Endodermal cell (in vitro differentiated cells): Measurements from ENCODE around the gene GNAI2. TPM values are rescaled to one million over a fixed set of nuclear protein-coding genes. Genes with fewer than 3 reads are reported as not detected.

ENCODE experiments used
- DNase-seq: peaks from one replicate; pipeline ENCODE4 v3.0.0-alpha.2; 2017
- H3K27ac ChIP-seq: 2 replicates; pipeline ENCODE4 v1.5.1; 2013; ENCODE audit warnings: mild to moderate bottlenecking, low read depth, low read length, moderate library complexity
- H3K27me3 ChIP-seq: 2 replicates; pipeline ENCODE4 v1.6.1; 2013; ENCODE audit warnings: mild to moderate bottlenecking, low read length, moderate library complexity; ENCODE audit not compliant: insufficient read depth, control insufficient read depth, poor library complexity, severe bottlenecking
- H3K36me3 ChIP-seq: 2 replicates; pipeline ENCODE4 v1.7.0; 2013; ENCODE audit warnings: mild to moderate bottlenecking, low read length, moderate library complexity; ENCODE audit not compliant: control insufficient read depth, insufficient read depth
- H3K4me1 ChIP-seq: one replicate; pipeline ENCODE4 v1.7.0; 2013; ENCODE audit warnings: low read length; ENCODE audit not compliant: control insufficient read depth, insufficient read depth
- H3K4me3 ChIP-seq: 2 replicates; pipeline ENCODE4 v1.5.1; 2013; ENCODE audit warnings: mild to moderate bottlenecking, low read length, moderate library complexity
- H3K9ac ChIP-seq: 2 replicates; pipeline ENCODE4 v1.6.1; 2013; ENCODE audit warnings: mild to moderate bottlenecking, low read length, moderate library complexity; ENCODE audit not compliant: poor library complexity, severe bottlenecking; ENCODE audit errors: extremely low read depth
- H3K9me3 ChIP-seq: 2 replicates; pipeline ENCODE4 v1.6.1; 2013; ENCODE audit warnings: mild to moderate bottlenecking, low read length, moderate library complexity; ENCODE audit not compliant: control insufficient read depth
- H3K27ac Mint-ChIP-seq: 2 replicates; pipeline ENCODE4 v1.8.0; 2020; ENCODE audit warnings: mixed read lengths
- H3K27me3 Mint-ChIP-seq: 2 replicates; pipeline ENCODE4 v1.8.0; 2021; ENCODE audit warnings: mild to moderate bottlenecking, mixed read lengths; ENCODE audit not compliant: insufficient read depth
- H3K36me3 Mint-ChIP-seq: 2 replicates; pipeline ENCODE4 v1.8.0; 2020; ENCODE audit warnings: low read depth, mixed read lengths
- H3K4me1 Mint-ChIP-seq: 2 replicates; pipeline ENCODE4 v1.8.0; 2020; ENCODE audit warnings: mixed read lengths
- H3K4me3 Mint-ChIP-seq: 2 replicates; pipeline ENCODE4 v1.8.0; 2020; ENCODE audit warnings: mild to moderate bottlenecking, moderate library complexity, mixed read lengths
- H3K9me3 Mint-ChIP-seq: 2 replicates; pipeline ENCODE4 v1.8.0; 2020; ENCODE audit warnings: mild to moderate bottlenecking, mixed read lengths
- CTCF ChIP-seq: fragments of 200-600 bp; sonication (generic); conservative IDR thresholded peaks from 2 replicates; pipeline ENCODE4 v1.5.0; 2021; ENCODE audit warnings: antibody characterized with exemption, mild to moderate bottlenecking
- WGBS, 2 experiments: methylation state at CpG; one replicate each; pipeline versions ENCODE4 v1.1.5 to v1.1.7; 2013; ENCODE audit warnings: missing lambda C conversion rate in 2 of 2, mixed read lengths in 1 of 2; ENCODE audit not compliant: insufficient coverage in 1 of 2, insufficient read length in 1 of 2; 5-methylcytosine and 5-hydroxymethylcytosine counted together
- total RNA-seq, 2 donors: library from RNA; stranded (reverse); fragmentation: NEBNext Ultra II Directional in 1 of 2; extraction: Animal tissue kit (Norgen Biotek cat#: 25700) in 1 of 2; gene quantifications; 2 replicates in 1 of 2; 3 replicates in 1 of 2; pipeline ENCODE4 v1.2.1, GENCODE V29; 2021

The GNAI2 gene
- total RNA-seq, 2 donors from 2014 or later: 243 to 278 TPM

DNA sequence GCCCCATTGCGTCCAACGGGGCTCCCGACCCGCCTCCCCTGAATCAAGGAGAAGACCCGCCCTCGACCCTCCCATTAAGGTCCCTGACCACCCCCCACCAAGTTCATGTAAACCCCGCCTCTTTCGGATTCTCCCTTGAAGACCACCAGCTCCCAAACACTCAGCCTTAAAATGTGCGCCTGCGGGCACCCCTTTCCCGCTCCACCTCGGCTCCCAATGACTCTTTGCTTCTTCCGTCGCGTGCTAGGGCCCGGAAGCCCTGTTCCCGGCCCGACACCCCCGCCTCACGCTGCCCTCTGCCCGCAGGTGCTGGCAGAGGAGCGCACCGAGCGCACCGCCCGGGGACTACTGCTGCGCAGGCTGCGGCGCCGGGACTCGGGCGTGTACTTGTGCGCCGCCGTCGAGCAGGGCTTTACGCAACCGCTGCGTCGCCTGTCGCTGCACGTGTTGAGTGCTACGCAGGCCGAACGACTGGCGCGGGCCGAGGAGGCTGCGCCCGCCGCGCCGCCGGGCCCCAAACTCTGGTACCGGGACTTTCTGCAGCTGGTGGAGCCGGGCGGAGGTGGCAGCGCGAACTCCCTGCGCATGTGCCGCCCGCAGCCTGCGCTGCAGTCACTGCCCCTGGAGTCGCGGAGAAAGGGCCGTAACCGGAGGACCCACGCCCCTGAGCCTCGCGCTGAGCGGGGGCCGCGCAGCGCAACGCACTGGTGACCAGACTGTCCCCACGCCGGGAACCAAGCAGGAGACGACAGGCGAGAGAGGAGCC is 40.2 kb downstream of the GNAI2 start:
- peaks cover 7% of the 10 kb centered on the region for H3K9me3 Mint-ChIP-seq
- H3K9me3 ChIP-seq: no peaks in the 10 kb centered on the region
- H3K4me3 Mint-ChIP-seq: peak overlapping the region; percentile 44
- H3K27ac ChIP-seq: no peak overlapping the region
- H3K27ac Mint-ChIP-seq: no peak overlapping the region
- WGBS, 2 experiments: 83 to 89% methylated on average over 70 to 79 of the region's 79 CpGs
- H3K36me3 ChIP-seq: no peaks in the 10 kb centered on the region
- no peak overlapping the region for H3K4me3 ChIP-seq
- TF ChIP-seq CTCF: no peak
- DNase-seq: peak; percentile 79
- peaks cover 13% of the 10 kb centered on the region for H3K4me1 Mint-ChIP-seq
- peaks cover 39% of the 10 kb centered on the region for H3K27me3 ChIP-seq
- no peaks in the 10 kb centered on the region for H3K4me1 ChIP-seq
- no peak overlapping the region for H3K9ac ChIP-seq
- no peaks in the 10 kb centered on the region for H3K36me3 Mint-ChIP-seq
- peaks cover 71% of the 10 kb centered on the region for H3K27me3 Mint-ChIP-seq

GRCh38 chr3:50276762-50277101 is 40.7 kb downstream of the GNAI2 start:
- Histone ChIP-seq H3K4me3 (no peak overlapping the region), H3K27ac (no peak overlapping the region), H3K9ac (no peak overlapping the region), H3K9me3 (no peaks in the 10 kb centered on the region), H3K36me3 (no peaks in the 10 kb centered on the region), H3K4me1 (no peaks in the 10 kb centered on the region), H3K27me3 (peaks cover 39% of the 10 kb centered on the region)
- TF ChIP-seq CTCF: no peak
- no peak for DNase-seq
- Mint-ChIP-seq H3K9me3 (peaks cover 7% of the 10 kb centered on the region), H3K4me1 (peaks cover 13% of the 10 kb centered on the region), H3K36me3 (no peaks in the 10 kb centered on the region), H3K4me3 (no peak overlapping the region), H3K27me3 (peaks cover 71% of the 10 kb centered on the region), H3K27ac (no peak overlapping the region)
- WGBS, 2 experiments: 93 to 96% methylated on average over 16 to 17 of the region's 17 CpGs

DNA sequence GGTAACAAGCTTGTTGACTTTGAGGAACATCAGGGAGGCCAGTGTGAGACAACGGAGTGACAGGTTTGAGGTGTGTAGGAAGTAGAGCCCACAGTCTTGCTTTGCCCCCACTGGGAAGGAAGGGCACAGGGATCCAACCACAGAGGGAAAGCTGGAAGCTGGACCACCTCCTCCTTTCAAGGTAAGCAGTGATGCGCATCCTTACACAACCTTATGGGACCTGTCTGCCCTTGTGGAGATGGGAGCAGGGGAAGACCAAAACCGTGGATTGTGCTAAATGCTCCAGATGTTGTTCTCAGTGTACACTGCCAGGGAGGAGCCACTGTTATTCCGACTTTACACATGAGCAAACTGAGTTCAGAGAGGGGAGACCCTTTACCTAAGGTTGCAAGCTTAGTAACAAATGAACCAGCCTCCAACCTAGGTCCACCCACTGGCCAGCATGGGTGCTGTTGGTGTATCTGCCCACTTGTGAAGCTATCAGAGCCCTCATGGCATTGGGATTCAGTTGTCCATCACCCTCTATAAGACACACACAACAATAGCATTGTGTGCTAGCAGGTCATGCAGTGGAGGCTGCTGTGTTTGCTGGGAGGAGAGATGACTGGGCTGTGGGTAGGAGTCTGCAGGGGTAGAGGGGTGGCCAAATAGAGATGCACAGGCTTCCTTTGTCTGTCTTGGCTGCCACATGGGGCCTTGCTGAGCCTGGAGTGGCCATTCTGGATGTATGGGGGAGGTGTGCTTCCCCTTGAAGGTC is 42.3 kb downstream of the GNAI2 start:
- Histone ChIP-seq H3K27ac (peak overlapping the region; percentile 32), H3K4me1 (no peaks in the 10 kb centered on the region), H3K4me3 (no peak overlapping the region), H3K27me3 (peaks cover 35% of the 10 kb centered on the region), H3K36me3 (no peaks in the 10 kb centered on the region), H3K9me3 (no peaks in the 10 kb centered on the region), H3K9ac (no peak overlapping the region)
- Mint-ChIP-seq H3K4me1 (peaks cover 10% of the 10 kb centered on the region), H3K27me3 (peaks cover 64% of the 10 kb centered on the region), H3K9me3 (peaks cover 7% of the 10 kb centered on the region), H3K27ac (no peak overlapping the region), H3K4me3 (no peak overlapping the region), H3K36me3 (no peaks in the 10 kb centered on the region)
- TF ChIP-seq CTCF: no peak
- no peak for DNase-seq
- WGBS, 2 experiments: 86 to 89% methylated on average over 4 of the region's 4 CpGs
